Left ventricle myocardium inferior (tissue), 1 donor: ENCODE measurements around the gene PPP1R15B. TPM values are rescaled to one million over a fixed set of nuclear protein-coding genes. Genes with fewer than 3 reads are reported as not detected.
A peak's percentile ranks its signal among the peaks of the same experiment; 100 is the strongest.

ENCODE experiments used
- DNase-seq: peaks from one replicate; pipeline ENCODE4 v3.0.0-alpha.2; 2020
- H3K27ac ChIP-seq: fragments of 200-600 bp; replicated peaks from 2 replicates; pipeline ENCODE4 v1.8.0; 2021
- H3K27me3 ChIP-seq: fragments of 200-600 bp; 2 replicates; pipeline ENCODE4 v1.8.0; 2021; ENCODE audit warnings: low read depth
- H3K36me3 ChIP-seq: fragments of 200-600 bp; 2 replicates; pipeline ENCODE4 v1.8.0; 2021
- H3K4me1 ChIP-seq: fragments of 200-600 bp; 2 replicates; pipeline ENCODE4 v1.8.0; 2021
- H3K4me3 ChIP-seq: fragments of 200-600 bp; 2 replicates; pipeline ENCODE4 v1.8.0; 2021; ENCODE audit warnings: mild to moderate bottlenecking, moderate library complexity
- H3K9me3 ChIP-seq: fragments of 200-600 bp; replicated peaks from 2 replicates; pipeline ENCODE4 v1.8.0; 2021
- intact Hi-C: fragments of 100-400 bp; cut with micrococcal nuclease; formaldehyde crosslinking; loops from one replicate; pipeline ENCODE4 v1.11.0; 2022
- total RNA-seq: library from RNA; stranded (reverse); fragmentation: NEBNext Ultra II Directional; extraction: Animal tissue kit (Norgen Biotek cat#: 25700); gene quantifications from one replicate; pipeline ENCODE4 v1.2.1, GENCODE V29; 2021
- TF ChIP-seq, protein P1 (sequence below): fragments of 200-600 bp; IDR thresholded peaks from 2 replicates; pipeline ENCODE4 v1.8.0; 2021; ENCODE audit warnings: antibody characterized with exemption, mild to moderate bottlenecking, borderline replicate concordance
- donor health status: DM: no; HTN: yes; CAD: no; lungs with severe emphysema.

The PPP1R15B gene
- total RNA-seq, 1 donor from 2014 or later: 20.5 TPM

GRCh38 chr1:204432708-204433107 is 21.1 kb upstream of the PPP1R15B start:
- no peaks in the 10 kb centered on the region for H3K27me3 ChIP-seq
- H3K27ac ChIP-seq: no peak overlapping the region
- H3K4me3 ChIP-seq: no peak overlapping the region
- intact Hi-C loops: no loop called here
- peaks cover 31% of the 10 kb centered on the region for H3K4me1 ChIP-seq
- peaks cover 97% of the 10 kb centered on the region for H3K36me3 ChIP-seq
- TF ChIP-seq, protein P1, sequence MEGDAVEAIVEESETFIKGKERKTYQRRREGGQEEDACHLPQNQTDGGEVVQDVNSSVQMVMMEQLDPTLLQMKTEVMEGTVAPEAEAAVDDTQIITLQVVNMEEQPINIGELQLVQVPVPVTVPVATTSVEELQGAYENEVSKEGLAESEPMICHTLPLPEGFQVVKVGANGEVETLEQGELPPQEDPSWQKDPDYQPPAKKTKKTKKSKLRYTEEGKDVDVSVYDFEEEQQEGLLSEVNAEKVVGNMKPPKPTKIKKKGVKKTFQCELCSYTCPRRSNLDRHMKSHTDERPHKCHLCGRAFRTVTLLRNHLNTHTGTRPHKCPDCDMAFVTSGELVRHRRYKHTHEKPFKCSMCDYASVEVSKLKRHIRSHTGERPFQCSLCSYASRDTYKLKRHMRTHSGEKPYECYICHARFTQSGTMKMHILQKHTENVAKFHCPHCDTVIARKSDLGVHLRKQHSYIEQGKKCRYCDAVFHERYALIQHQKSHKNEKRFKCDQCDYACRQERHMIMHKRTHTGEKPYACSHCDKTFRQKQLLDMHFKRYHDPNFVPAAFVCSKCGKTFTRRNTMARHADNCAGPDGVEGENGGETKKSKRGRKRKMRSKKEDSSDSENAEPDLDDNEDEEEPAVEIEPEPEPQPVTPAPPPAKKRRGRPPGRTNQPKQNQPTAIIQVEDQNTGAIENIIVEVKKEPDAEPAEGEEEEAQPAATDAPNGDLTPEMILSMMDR: no peak
- no peaks in the 10 kb centered on the region for H3K9me3 ChIP-seq
- DNase-seq: no peak

DNA sequence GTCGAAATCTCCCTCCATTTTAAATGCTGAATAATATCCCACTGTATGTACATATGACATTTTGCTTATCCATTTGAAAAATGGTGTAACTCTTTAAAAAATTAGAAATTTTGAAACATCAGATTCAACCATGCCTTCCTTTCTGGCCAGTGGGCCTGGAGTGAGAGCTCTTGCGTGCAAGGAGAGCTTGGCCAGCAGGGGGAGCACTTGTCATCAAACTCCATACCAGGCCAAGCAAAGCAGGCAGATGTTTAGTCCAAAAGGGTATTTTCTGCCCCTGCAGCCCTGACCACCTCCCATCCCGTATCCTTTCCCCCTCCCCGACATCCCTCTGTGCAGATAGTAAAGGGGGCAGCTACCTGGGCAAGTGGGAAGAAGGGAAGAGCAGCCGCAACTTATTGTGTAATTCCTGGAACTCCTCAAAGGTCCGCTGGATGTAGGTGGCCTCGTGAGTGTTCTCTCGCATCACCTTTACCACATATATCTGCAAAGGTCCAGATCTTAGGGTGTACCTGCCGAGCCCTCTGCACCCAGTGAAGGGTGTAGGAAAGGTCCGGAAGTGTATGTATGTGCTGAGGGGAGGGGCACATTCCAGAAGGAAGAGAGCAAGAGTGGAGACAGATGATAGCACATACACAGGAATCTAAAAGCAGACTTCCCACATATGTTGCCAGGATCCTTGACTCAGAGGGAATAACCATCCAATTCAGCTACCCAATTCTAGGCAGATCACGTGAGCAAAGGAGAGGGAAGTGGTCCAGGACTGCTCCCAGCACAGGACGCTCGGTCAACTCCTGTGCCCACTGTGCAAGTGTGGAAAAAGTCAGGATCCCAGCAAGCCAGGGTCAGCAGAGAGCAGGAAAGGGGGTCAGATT is 19.9 kb upstream of the PPP1R15B start:
- peaks cover 98% of the 10 kb centered on the region for H3K36me3 ChIP-seq

DNA sequence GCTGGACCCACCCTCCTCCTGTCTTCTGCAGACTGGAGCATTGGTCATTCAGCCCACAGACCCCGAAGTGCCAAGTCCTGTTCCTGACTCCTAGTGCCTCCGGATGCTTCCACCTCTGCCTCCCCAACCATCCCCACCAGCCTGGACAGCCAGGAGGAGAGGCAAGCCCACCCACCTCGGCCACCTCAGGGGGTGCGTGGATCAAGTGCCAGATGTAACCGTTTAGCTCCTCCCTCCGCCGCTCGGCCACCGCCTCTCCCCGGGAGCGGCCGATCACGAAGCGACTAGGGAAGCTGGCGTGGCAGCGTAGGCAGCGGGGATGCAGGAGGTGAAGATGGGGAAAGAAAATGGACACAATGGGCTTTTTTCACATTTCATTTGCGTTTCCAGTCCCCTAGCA is 18.1 kb upstream of the PPP1R15B start:
- peaks cover 98% of the 10 kb centered on the region for H3K36me3 ChIP-seq
- intact Hi-C loops: no loop called here
- H3K9me3 ChIP-seq: no peaks in the 10 kb centered on the region

More for the DNA sequence above, 19.9 kb upstream of the PPP1R15B start:
- H3K4me1 ChIP-seq: peaks cover 31% of the 10 kb centered on the region
- H3K27ac ChIP-seq: peak overlapping the region; percentile 29
- peak; percentile 78 for DNase-seq
- H3K4me3 ChIP-seq: no peak overlapping the region
- no peaks in the 10 kb centered on the region for H3K9me3 ChIP-seq
- TF ChIP-seq, protein P1: peak; percentile 95
- no peaks in the 10 kb centered on the region for H3K27me3 ChIP-seq
- intact Hi-C loops: no loop called here

GRCh38 chr1:204426971-204427701 is 15.5 kb upstream of the PPP1R15B start:
- no peak overlapping the region for H3K27ac ChIP-seq
- intact Hi-C loops: no loop called here

More for the DNA sequence above, 18.1 kb upstream of the PPP1R15B start:
- peaks cover 23% of the 10 kb centered on the region for H3K4me1 ChIP-seq
- H3K27me3 ChIP-seq: no peaks in the 10 kb centered on the region
- H3K27ac ChIP-seq: no peak overlapping the region
- TF ChIP-seq, protein P1: no peak
- no peak for DNase-seq
- no peak overlapping the region for H3K4me3 ChIP-seq

GRCh38 chr1:204426474-204426873 is 14.9 kb upstream of the PPP1R15B start:
- no peaks in the 10 kb centered on the region for H3K9me3 ChIP-seq
- peaks cover 93% of the 10 kb centered on the region for H3K36me3 ChIP-seq
- H3K4me3 ChIP-seq: no peak overlapping the region
- H3K27ac ChIP-seq: no peak overlapping the region
- H3K27me3 ChIP-seq: no peaks in the 10 kb centered on the region
- H3K4me1 ChIP-seq: peaks cover 10% of the 10 kb centered on the region
- intact Hi-C loops: no loop called here
- no peak for DNase-seq
- TF ChIP-seq, protein P1: no peak

More at GRCh38 chr1:204426971-204427701, 15.5 kb upstream of the PPP1R15B start:
- Histone ChIP-seq H3K4me3 (no peak overlapping the region), H3K4me1 (peaks cover 16% of the 10 kb centered on the region), H3K9me3 (no peaks in the 10 kb centered on the region), H3K36me3 (peaks cover 94% of the 10 kb centered on the region), H3K27me3 (no peaks in the 10 kb centered on the region)
- DNase-seq: no peak
- TF ChIP-seq, protein P1: no peak
